ENCODE results near the gene FOXO1.

FOXO1 gene

GRCh38 chr13:40635315-40635995 is 31.0 kb downstream of the FOXO1 start:
- no peak for DNase-seq

- DNase-seq = no peak
These were observed 33.5 kb downstream of the FOXO1 start for GRCh38 chr13:40632915-40633314.

- DNase-seq = no peak
These were observed 34.8 kb downstream of the FOXO1 start for GRCh38 chr13:40631605-40632004.

- DNase-seq = peak; percentile 52
These were observed 36.6 kb downstream of the FOXO1 start for GRCh38 chr13:40629678-40630384.

GRCh38 chr13:40626977-40627376 is 39.5 kb downstream of the FOXO1 start:
- DNase-seq = no peak

- peak; percentile 58 for DNase-seq
These were observed 39.9 kb downstream of the FOXO1 start for GRCh38 chr13:40626561-40626960.

GRCh38 chr13:40624986-40625385 is 41.5 kb downstream of the FOXO1 start:
- no peak for DNase-seq

GRCh38 chr13:40624383-40624782 is 42.1 kb downstream of the FOXO1 start:
- DNase-seq = no peak

- DNase-seq = no peak
These were observed 43.7 kb downstream of the FOXO1 start for GRCh38 chr13:40622761-40623160.

- no peak for DNase-seq
These were observed 44.2 kb downstream of the FOXO1 start for GRCh38 chr13:40622246-40622645.

- DNase-seq = no peak
These were observed 47.0 kb downstream of the FOXO1 start for GRCh38 chr13:40619479-40619814.

GRCh38 chr13:40618581-40619478 is 47.6 kb downstream of the FOXO1 start:
- no peak for DNase-seq

GRCh38 chr13:40617801-40618356 is 48.6 kb downstream of the FOXO1 start:
- DNase-seq = no peak

- no peak for DNase-seq
These were observed 50.8 kb downstream of the FOXO1 start for GRCh38 chr13:40615619-40616018.

- DNase-seq = no peak
These were observed 52.5 kb downstream of the FOXO1 start for GRCh38 chr13:40613914-40614313.

GRCh38 chr13:40613192-40613818 is 53.1 kb downstream of the FOXO1 start:
- DNase-seq = peak; percentile 71

GRCh38 chr13:40612041-40612440 is 54.4 kb downstream of the FOXO1 start:
- DNase-seq = no peak

- no peak for DNase-seq
These were observed 54.8 kb downstream of the FOXO1 start for GRCh38 chr13:40611635-40612034.

GRCh38 chr13:40611004-40611403 is 55.4 kb downstream of the FOXO1 start:
- no peak for DNase-seq

GRCh38 chr13:40609972-40610726 is 56.3 kb downstream of the FOXO1 start:
- DNase-seq = no peak

- DNase-seq = no peak
These were observed 58.1 kb downstream of the FOXO1 start for GRCh38 chr13:40608308-40608707.

- DNase-seq = no peak
These were observed 60.9 kb downstream of the FOXO1 start for GRCh38 chr13:40605573-40605972.

Measured in suppressor macrophage treated with lipopolysaccharide for 4 hours (primary cell).